Measurements from ENCODE around the gene IL27RA. TPM values are rescaled to one million over a fixed set of nuclear protein-coding genes. Genes with fewer than 3 reads are reported as not detected.

IL27RA gene
- total RNA-seq, 1 experiment from 2014 or later: 10.2 TPM

DNA sequence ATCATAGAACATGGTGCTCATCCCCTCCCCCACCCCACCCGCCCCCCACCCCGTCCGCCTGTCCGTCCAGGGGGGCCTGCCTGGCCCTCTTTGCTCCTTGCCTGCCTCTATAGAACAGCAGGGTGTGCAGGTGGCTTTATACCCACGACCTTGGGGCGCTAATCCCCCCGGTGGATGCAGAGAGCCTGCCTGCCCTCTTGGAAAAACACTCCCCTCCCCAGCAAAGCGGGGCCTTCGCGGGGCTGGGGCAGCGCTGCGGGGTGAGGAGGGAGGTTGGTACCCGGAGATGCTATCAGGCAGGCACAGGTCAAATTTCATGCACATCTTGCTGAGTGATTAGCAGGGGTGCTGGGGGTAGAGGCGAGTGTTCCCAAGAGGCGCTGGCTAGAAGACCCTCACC, 47.4 kb upstream of the IL27RA start:
- Histone ChIP-seq H3K27ac (ENCODE audit: low read length) (no peak overlapping the region), H3K4me1 (ENCODE audit: control insufficient read depth, insufficient read depth, low read length) (peaks cover 8% of the 10 kb centered on the region), H3K9me3 (ENCODE audit: control insufficient read depth, insufficient read depth, low read depth, low read length) (no peaks in the 10 kb centered on the region), H3K36me3 (ENCODE audit: control insufficient read depth, insufficient read depth, low read length) (no peaks in the 10 kb centered on the region), H3K27me3 (ENCODE audit: control insufficient read depth, insufficient read depth, low read length) (no peaks in the 10 kb centered on the region), H3K4me3 (ENCODE audit: low read depth in 2 of 2, low read length in 2 of 2) (no peak overlapping the region)
- in situ Hi-C loops (cut with HindIII; ENCODE audit: low pct_unique_long_range_greater_than_20kb, low sequenced_read_pairs) (no loop called here), intact Hi-C loops (cut with micrococcal nuclease; ENCODE audit: unreplicated experiment) (no loop called here)
- CTCF ChIA-PET: no interaction called here
- DNase-seq (ENCODE audit: low read depth, low spot score) (no peak), ATAC-seq (no peak)
- POLR2A ChIA-PET: no interaction called here
- BruUV-seq (replicated peaks): no TSS peak
- TF ChIP-seq, protein P1, sequence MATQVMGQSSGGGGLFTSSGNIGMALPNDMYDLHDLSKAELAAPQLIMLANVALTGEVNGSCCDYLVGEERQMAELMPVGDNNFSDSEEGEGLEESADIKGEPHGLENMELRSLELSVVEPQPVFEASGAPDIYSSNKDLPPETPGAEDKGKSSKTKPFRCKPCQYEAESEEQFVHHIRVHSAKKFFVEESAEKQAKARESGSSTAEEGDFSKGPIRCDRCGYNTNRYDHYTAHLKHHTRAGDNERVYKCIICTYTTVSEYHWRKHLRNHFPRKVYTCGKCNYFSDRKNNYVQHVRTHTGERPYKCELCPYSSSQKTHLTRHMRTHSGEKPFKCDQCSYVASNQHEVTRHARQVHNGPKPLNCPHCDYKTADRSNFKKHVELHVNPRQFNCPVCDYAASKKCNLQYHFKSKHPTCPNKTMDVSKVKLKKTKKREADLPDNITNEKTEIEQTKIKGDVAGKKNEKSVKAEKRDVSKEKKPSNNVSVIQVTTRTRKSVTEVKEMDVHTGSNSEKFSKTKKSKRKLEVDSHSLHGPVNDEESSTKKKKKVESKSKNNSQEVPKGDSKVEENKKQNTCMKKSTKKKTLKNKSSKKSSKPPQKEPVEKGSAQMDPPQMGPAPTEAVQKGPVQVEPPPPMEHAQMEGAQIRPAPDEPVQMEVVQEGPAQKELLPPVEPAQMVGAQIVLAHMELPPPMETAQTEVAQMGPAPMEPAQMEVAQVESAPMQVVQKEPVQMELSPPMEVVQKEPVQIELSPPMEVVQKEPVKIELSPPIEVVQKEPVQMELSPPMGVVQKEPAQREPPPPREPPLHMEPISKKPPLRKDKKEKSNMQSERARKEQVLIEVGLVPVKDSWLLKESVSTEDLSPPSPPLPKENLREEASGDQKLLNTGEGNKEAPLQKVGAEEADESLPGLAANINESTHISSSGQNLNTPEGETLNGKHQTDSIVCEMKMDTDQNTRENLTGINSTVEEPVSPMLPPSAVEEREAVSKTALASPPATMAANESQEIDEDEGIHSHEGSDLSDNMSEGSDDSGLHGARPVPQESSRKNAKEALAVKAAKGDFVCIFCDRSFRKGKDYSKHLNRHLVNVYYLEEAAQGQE (IDR thresholded peaks at IDR 0.05; ENCODE audit: insufficient read depth in 1 of 2, low read depth in 2 of 2, low read length in 1 of 2): no peak
- TF ChIP-seq TCF7L2 (IDR thresholded peaks at IDR 0.05; ENCODE audit: low read depth, low read length) (no peak), POLR2AphosphoS5 (IDR thresholded peaks at IDR 0.05; ENCODE audit: low read depth, low read length) (no peak), SIN3A (IDR thresholded peaks at IDR 0.05; ENCODE audit: borderline replicate concordance, insufficient read depth, low read depth, low read length) (no peak)
- TF ChIP-seq, protein P2, sequence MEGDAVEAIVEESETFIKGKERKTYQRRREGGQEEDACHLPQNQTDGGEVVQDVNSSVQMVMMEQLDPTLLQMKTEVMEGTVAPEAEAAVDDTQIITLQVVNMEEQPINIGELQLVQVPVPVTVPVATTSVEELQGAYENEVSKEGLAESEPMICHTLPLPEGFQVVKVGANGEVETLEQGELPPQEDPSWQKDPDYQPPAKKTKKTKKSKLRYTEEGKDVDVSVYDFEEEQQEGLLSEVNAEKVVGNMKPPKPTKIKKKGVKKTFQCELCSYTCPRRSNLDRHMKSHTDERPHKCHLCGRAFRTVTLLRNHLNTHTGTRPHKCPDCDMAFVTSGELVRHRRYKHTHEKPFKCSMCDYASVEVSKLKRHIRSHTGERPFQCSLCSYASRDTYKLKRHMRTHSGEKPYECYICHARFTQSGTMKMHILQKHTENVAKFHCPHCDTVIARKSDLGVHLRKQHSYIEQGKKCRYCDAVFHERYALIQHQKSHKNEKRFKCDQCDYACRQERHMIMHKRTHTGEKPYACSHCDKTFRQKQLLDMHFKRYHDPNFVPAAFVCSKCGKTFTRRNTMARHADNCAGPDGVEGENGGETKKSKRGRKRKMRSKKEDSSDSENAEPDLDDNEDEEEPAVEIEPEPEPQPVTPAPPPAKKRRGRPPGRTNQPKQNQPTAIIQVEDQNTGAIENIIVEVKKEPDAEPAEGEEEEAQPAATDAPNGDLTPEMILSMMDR (IDR thresholded peaks at IDR 0.05): no peak

DNA sequence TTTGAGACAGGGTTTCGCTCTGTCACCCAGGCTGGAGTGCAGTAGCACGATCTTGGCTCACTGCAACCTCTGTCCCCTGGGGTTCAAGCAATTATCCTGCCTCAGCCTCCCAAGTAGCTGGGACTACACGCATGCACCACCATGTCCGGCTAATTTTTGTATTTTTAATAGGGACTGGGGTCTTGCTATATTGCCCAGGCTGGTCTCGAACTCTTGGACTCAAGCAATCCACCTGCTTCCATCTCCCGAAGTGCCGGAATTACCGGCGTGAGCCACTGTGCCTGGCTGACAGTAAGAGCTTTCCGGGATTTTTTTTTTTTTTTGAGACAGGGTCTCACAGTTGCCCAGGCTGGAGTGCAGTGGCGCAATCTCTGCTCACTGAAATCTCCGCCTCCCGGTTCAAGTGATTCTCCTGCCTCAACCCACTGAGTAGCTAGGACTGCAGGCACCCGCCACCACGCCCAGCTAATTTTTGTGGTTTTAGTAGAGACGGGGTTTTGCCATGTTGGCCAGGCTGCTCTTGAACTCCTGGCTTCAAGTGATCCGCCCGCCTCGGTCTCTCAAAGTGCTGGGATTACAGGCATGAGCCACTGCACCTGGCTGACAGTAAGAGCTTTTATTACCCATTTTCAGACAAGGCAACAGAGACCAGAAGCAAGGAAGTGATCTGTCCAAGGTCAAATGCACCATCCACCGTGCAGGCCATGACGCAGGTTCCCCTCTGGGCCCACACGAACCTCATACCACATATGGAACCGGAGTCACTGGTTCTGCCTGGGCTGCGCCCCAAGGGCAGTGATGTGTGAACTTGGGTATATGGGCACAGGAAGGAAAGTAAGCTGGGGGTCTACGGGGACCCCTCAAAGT, 46.5 kb upstream of the IL27RA start:
- no peak overlapping the region for H3K27ac ChIP-seq (ENCODE audit: low read length)

More for the DNA sequence above, 46.5 kb upstream of the IL27RA start:
- intact Hi-C loops (cut with micrococcal nuclease; ENCODE audit: unreplicated experiment): no loop called here
- TF ChIP-seq SIN3A (IDR thresholded peaks at IDR 0.05; ENCODE audit: borderline replicate concordance, insufficient read depth, low read depth, low read length) (no peak), TCF7L2 (IDR thresholded peaks at IDR 0.05; ENCODE audit: low read depth, low read length) (no peak), POLR2AphosphoS5 (IDR thresholded peaks at IDR 0.05; ENCODE audit: low read depth, low read length) (no peak)
- TF ChIP-seq, protein P2 (IDR thresholded peaks at IDR 0.05): no peak
- TF ChIP-seq, protein P1 (IDR thresholded peaks at IDR 0.05; ENCODE audit: insufficient read depth in 1 of 2, low read depth in 2 of 2, low read length in 1 of 2): no peak
- ChIA-PET CTCF (no interaction called here), POLR2A (no interaction called here)
- ATAC-seq (no peak), DNase-seq (ENCODE audit: low read depth, low spot score) (no peak)
- Histone ChIP-seq H3K27me3 (ENCODE audit: control insufficient read depth, insufficient read depth, low read length) (no peaks in the 10 kb centered on the region), H3K4me3 (ENCODE audit: low read depth in 2 of 2, low read length in 2 of 2) (no peak overlapping the region), H3K9me3 (ENCODE audit: control insufficient read depth, insufficient read depth, low read depth, low read length) (no peaks in the 10 kb centered on the region), H3K36me3 (ENCODE audit: control insufficient read depth, insufficient read depth, low read length) (no peaks in the 10 kb centered on the region), H3K4me1 (ENCODE audit: control insufficient read depth, insufficient read depth, low read length) (peaks cover 8% of the 10 kb centered on the region)
- in situ Hi-C loops (cut with HindIII; ENCODE audit: low pct_unique_long_range_greater_than_20kb, low sequenced_read_pairs): no loop called here
- no TSS peak for BruUV-seq (replicated peaks)

Measured in Panc1 (cell line).